Epithelial cell of prostate (primary cell): ENCODE data around the gene SNX7.

Source experiments
- DNase-seq: peaks from one replicate; pipeline ENCODE4 v3.0.0-alpha.2; 2011; ENCODE audit warnings: low read depth, low spot score
- H3K27ac ChIP-seq: fragments of 450-650 bp; 2 replicates; pipeline ENCODE4 v1.5.1; 2017; ENCODE audit warnings: mild to moderate bottlenecking

SNX7 gene

DNA sequence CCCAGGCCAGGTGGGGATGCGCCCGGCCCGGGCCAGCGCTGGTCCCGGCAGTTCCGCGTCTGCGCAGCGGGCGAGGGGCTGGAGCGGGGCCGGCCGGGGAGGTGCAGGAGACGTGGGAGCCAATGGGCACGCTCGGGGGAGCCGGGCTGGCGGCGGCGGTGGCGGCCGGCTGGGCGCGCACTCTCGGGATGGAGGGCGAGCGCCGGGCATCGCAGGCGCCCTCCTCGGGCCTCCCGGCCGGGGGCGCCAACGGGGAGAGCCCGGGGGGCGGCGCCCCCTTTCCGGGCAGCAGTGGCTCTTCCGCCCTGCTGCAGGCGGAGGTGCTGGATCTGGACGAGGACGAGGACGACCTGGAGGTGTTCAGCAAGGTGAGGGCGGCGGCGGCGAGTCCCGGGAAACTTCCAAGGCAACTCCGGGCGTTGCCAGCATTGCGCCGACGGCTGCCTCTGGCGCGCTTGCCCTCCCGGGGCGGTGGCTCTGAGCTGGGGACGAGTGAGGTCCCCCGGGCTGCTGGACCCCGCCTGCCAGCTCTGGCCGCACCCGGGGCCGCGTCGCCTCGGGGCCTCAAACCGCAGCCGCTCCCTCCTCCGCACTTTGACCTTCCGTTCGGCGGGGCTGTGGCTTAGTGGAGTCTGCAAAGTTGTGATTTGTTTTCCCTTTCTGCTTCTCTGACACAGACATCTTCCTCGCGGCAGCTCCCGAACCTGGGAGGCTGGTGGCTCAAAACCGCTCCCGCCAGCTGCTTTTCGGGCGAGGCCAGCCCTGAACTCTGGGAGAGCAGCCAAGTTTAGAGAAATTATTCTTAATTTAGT, at the start of gene SNX7:
Gene SNX7 (plus strand): TSS at position 178 of the 812 bp plus-strand sequence. CDS start 11 bp downstream, at position 189.
- peak within 1 kb of the TSS; percentile 63 for H3K27ac ChIP-seq
- no peak for DNase-seq

GRCh38 chr1:98637316-98637715, 24.2 kb upstream of the SNX7 start:
- no peak overlapping the region for H3K27ac ChIP-seq
- no peak for DNase-seq

GRCh38 chr1:98638185-98638584, 23.3 kb upstream of the SNX7 start:
- DNase-seq = no peak
- H3K27ac ChIP-seq = no peak overlapping the region

GRCh38 chr1:98644510-98644909, 17.0 kb upstream of the SNX7 start:
- DNase-seq = no peak
- no peak overlapping the region for H3K27ac ChIP-seq

- no peak for DNase-seq
- no peak overlapping the region for H3K27ac ChIP-seq
Observed at GRCh38 chr1:98651116-98651632, 10.3 kb upstream of the SNX7 start.

DNA sequence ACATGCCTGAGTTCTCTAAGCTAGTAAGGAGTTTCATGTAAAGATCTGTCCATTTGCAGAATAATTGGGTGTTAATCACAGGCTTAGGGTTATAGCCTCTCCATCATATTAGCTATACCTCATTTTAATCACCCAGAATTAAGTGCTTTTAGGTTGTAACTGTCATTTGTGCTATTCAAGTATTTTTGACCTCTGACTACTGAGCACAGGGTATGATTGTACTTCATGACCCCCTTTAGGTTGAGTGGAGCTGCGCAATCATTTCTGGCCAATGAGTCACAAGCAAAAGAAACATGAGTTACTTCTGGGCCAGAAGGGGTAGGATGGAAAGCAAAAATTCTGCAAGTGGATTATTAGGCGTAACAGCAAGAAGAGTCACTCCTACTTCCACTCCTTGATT, 8.4 kb upstream of the SNX7 start:
- no peak overlapping the region for H3K27ac ChIP-seq
- DNase-seq = no peak

- H3K27ac ChIP-seq = no peak overlapping the region
Observed at GRCh38 chr1:98659879-98660278, 1.6 kb upstream of the SNX7 start.

DNA sequence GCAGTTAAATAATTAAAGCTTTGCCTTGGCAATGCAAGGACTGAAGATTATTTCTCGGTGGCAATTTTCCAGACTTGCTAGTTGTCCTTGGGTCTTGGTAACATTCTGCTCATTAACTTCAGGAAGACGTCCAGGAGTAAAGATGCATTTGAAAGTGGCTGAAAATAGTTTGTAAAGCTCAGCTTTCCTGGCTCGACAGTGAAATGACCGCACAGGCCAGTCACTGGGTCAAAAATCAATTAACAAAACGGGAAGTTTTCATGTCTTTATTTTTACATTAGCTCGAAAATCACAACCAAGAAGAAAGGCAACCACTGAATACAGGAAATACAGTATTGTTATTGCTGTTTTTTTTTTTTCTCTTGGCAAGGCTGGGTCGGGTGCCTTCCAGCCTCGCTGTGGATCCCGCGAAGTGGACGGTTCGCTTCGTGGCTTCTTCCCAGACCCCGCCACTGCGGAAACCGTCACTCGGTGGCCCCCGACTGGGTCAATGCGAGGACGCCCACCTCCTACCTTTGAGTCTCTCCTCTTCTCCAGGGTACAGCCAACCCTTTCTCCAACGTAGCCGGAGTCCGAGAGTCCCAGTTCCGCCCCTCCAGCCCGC, 479 bp upstream of the SNX7 start:
- no peak for DNase-seq
- peak overlapping the region; percentile 63 for H3K27ac ChIP-seq

More at GRCh38 chr1:98659879-98660278, 1.6 kb upstream of the SNX7 start:
- no peak for DNase-seq

GRCh38 chr1:98662356-98662670, 792 bp downstream of the SNX7 start:
- no peak for DNase-seq
- H3K27ac ChIP-seq = peak overlapping the region; percentile 63

DNA sequence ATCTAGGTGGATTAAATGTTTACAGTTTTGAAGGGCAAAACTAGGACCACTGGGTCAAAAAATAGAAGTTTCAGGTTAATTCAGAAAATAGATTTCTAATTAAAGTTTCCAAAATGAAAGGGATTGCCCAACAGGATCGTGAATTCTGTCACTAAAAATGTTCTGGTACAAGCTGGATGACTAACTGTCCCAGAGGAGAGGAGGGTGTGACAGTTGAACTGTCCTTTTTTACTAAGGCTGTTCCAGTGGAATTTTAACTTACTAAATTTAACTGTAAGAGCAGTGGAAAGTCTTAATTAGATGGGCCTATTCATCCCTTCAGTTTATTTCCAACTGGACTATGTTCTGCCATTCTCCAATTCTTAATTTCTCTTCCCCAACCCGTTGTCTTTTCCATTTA, 7.2 kb downstream of the SNX7 start:
- no peak overlapping the region for H3K27ac ChIP-seq
- DNase-seq = no peak

DNA sequence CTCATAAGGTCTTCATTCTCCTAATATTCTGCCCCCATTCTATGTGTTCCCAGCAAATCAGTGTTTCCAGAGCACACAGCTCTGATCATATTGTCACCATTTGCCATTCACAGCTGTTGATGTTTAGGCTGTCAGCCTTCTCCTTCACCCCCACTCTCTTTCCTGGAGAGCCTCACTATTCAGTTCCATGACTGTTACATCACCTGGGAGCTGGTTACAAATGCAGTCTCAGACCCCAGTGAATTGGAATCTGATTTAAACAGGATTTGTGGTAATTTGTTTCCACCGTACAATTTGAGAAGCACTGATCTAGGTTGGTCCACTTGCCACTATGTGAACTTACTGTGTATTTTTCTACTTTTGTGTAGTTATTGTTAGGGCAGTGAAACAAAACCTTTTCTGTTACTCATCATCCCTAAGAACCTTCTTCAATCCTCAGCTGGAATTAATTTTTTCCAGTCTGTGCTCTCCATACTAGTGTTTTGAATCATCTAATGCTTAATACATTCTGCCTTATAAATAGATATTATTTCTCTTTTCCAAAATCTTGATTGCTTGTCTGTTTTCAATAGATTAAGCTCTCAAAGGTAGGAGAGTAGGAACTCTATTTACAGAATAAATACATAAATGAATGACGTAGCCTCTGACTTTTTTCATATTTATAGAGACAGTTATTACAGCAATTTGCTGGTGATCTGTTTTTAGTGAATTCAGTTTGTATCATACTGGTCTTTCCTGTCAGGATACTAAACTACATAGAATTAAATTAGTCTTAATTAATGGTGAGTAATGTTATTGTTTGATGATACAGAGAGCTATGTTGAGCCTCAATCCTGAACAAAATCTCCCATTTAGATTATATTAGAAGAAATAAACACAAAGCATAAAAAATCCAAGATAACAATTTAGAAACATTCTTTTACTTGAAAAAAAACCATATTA, 8.1 kb downstream of the SNX7 start:
- no peak for DNase-seq
- H3K27ac ChIP-seq = no peak overlapping the region

DNA sequence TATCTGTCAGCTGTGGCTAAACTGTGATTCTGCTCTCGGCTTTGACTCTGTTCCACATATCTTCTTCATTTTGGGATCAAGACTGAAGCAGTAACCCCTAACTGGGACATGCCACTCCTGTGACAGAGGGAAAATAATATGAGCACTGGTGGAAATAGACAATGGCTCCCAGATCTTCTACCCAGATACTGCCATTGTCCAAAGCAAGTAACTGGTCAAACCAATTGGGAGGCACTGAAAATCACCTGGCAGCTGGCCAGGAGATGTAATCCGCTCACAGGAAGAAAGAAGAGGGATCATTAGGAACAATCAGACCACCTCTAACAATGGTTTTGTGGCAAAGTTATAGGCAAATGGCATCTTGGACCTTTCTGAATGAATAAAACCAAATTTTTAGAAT, 10.7 kb downstream of the SNX7 start:
- no peak for DNase-seq
- H3K27ac ChIP-seq = no peak overlapping the region

DNA sequence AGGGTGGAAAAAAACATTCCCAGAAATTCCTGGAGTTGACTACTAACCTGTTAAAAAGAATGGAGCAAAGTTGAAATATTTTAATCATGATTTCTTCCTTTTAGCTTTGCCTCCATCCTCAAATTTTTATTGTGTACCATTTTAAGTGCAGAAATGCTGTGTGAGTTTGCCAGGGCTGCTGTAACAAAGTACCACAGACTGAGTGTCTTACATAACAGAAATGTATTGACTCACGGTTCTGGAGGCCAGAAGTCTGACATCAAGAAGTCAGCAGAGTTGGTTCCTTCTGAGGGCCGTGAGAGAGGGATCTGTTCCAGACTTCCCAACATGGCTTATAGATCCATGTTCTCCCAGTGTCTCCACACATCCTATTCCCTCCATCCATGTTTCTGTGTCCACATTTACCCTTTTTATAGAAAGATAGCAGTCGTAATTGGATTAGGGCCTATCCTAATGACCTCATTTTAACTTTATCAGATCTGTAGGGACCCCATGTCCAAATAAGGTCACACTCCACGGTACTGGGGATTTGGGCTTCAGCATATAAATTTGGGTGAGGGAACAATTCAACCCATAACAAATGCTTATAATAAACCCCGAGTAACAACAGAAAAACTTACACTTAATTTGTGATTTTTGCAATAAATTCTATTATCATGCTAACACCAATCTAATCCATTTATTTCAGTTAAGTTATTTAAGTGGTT, 12.7 kb downstream of the SNX7 start:
- no peak for DNase-seq
- no peak overlapping the region for H3K27ac ChIP-seq

GRCh38 chr1:98675282-98675681, 13.8 kb downstream of the SNX7 start:
- H3K27ac ChIP-seq = no peak overlapping the region
- no peak for DNase-seq

- peak overlapping the region; percentile 37 for H3K27ac ChIP-seq
- DNase-seq = peak; percentile 78
Observed at GRCh38 chr1:98677288-98677687, 15.8 kb downstream of the SNX7 start.

- no peak overlapping the region for H3K27ac ChIP-seq
- DNase-seq = no peak
Observed at GRCh38 chr1:98681812-98682211, 20.3 kb downstream of the SNX7 start.

GRCh38 chr1:98688110-98688739, 26.7 kb downstream of the SNX7 start:
- DNase-seq = no peak
- H3K27ac ChIP-seq = no peak overlapping the region

GRCh38 chr1:98690576-98690975, 29.1 kb downstream of the SNX7 start:
- no peak overlapping the region for H3K27ac ChIP-seq
- no peak for DNase-seq

GRCh38 chr1:98692482-98692881, 31.0 kb downstream of the SNX7 start:
- no peak overlapping the region for H3K27ac ChIP-seq

DNA sequence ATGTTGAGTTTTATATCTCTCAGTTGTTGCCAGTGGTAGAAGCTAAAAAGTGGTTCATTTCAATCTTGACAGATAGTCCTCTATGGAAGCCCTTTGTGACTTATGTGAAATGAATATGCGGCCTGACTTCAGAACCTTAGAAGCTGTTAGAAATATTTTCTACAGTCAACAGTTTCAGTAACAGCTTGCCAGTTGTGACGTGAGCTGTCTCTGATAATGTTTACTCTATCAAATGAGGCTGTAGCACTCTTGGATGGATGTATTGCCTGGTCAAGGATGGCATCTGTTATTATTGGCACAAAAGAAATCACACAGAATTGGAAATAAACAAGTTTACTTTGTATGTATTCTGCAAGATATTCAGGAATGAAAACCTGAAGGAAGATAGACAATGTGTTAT, 31.9 kb downstream of the SNX7 start:
- DNase-seq = no peak
- H3K27ac ChIP-seq = no peak overlapping the region

More at GRCh38 chr1:98692482-98692881, 31.0 kb downstream of the SNX7 start:
- DNase-seq = no peak
